WERI-Rb-1 (cell line): Measurements from ENCODE around the gene ARHGAP26.

Experiments
- DNase-seq: peaks from one replicate; pipeline ENCODE4 v3.0.0-alpha.2; 2020
- H3K27ac ChIP-seq: fragments of 250-450 bp; sonication (Bioruptor Pico); 2 replicates; pipeline ENCODE4 v1.5.1; 2020; ENCODE audit warnings: mild to moderate bottlenecking, moderate library complexity
- H3K27me3 ChIP-seq: fragments of 250-450 bp; sonication (Bioruptor Pico); 2 replicates; pipeline ENCODE4 v1.5.1; 2021; ENCODE audit warnings: mild to moderate bottlenecking, low read depth, moderate library complexity; ENCODE audit not compliant: insufficient read depth, severe bottlenecking
- H3K36me3 ChIP-seq: fragments of 250-450 bp; sonication (Bioruptor Pico); 2 replicates; pipeline ENCODE4 v1.5.1; 2020; ENCODE audit warnings: mild to moderate bottlenecking, moderate library complexity
- H3K4me3 ChIP-seq: 2 replicates; pipeline ENCODE4 v1.5.1; 2011; ENCODE audit warnings: low read depth, mild to moderate bottlenecking, control low read depth, low read length
- H3K9me3 ChIP-seq: fragments of 250-450 bp; sonication (Bioruptor Pico); 2 replicates; pipeline ENCODE4 v1.5.1; 2021; ENCODE audit warnings: mild to moderate bottlenecking, moderate library complexity; ENCODE audit not compliant: severe bottlenecking
- TF ChIP-seq, protein P1 (sequence below): IDR thresholded peaks from 2 replicates; pipeline ENCODE4 v1.5.1; 2011; ENCODE audit warnings: low read depth, mild to moderate bottlenecking, control low read depth, inconsistent platforms, low read length

The ARHGAP26 gene

GRCh38 chr5:143168921-143169810 lies 399.0 kb downstream of the ARHGAP26 start:
- Histone ChIP-seq H3K27ac (no peak overlapping the region), H3K4me3 (no peak overlapping the region), H3K36me3 (no peaks in the 10 kb centered on the region), H3K9me3 (no peaks in the 10 kb centered on the region), H3K27me3 (no peaks in the 10 kb centered on the region)
- TF ChIP-seq, protein P1, sequence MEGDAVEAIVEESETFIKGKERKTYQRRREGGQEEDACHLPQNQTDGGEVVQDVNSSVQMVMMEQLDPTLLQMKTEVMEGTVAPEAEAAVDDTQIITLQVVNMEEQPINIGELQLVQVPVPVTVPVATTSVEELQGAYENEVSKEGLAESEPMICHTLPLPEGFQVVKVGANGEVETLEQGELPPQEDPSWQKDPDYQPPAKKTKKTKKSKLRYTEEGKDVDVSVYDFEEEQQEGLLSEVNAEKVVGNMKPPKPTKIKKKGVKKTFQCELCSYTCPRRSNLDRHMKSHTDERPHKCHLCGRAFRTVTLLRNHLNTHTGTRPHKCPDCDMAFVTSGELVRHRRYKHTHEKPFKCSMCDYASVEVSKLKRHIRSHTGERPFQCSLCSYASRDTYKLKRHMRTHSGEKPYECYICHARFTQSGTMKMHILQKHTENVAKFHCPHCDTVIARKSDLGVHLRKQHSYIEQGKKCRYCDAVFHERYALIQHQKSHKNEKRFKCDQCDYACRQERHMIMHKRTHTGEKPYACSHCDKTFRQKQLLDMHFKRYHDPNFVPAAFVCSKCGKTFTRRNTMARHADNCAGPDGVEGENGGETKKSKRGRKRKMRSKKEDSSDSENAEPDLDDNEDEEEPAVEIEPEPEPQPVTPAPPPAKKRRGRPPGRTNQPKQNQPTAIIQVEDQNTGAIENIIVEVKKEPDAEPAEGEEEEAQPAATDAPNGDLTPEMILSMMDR: no peak
- no peak for DNase-seq

DNA sequence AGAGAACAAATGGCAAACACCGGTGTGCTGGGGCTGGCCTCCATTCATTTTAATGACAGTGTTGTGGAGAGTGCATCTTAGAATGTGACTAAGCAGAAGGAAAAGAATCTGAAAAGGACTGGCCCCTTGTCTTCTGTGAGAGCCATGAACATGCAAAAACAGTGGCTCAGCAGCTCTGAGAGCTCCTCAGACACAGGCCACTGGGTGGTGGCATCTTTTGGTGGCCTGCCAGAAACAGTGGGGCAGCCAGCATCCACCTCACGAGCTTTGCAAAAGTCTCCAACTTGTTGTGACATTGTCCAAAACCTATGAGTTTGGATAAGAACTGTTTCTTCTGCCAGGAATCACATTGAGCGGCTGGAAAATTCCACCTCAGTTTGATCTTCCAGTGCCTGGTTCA lies 399.9 kb downstream of the ARHGAP26 start:
- no peak for DNase-seq
- Histone ChIP-seq H3K9me3 (no peaks in the 10 kb centered on the region), H3K4me3 (no peak overlapping the region), H3K27me3 (no peaks in the 10 kb centered on the region), H3K36me3 (no peaks in the 10 kb centered on the region), H3K27ac (no peak overlapping the region)
- TF ChIP-seq, protein P1: no peak

- H3K27me3 ChIP-seq: no peaks in the 10 kb centered on the region
- TF ChIP-seq, protein P1: no peak
- no peak overlapping the region for H3K4me3 ChIP-seq
- no peaks in the 10 kb centered on the region for H3K36me3 ChIP-seq
- no peak for DNase-seq
- no peaks in the 10 kb centered on the region for H3K9me3 ChIP-seq
- H3K27ac ChIP-seq: no peak overlapping the region
These were observed 400.8 kb downstream of the ARHGAP26 start for GRCh38 chr5:143170977-143171376.

DNA sequence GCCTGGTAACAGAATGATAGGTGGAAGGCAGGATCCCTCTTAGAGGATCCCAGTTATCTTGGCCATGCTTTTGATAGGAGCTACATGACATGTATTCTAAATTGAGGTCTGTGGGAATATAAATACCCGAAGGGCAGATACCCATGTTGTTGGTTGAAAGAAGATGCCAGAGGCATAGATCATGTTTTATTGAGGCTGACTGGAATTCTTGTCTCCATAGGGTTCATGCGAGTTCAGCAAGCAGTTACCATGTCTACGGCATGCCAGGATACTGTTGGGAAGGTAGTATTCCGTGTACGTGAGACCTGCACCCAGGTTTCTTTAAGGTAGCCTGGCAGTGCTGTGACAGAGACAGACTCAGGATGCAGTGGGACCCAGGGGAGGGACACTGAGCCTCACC lies 402.6 kb downstream of the ARHGAP26 start:
- no peaks in the 10 kb centered on the region for H3K27me3 ChIP-seq
- no peak overlapping the region for H3K4me3 ChIP-seq
- H3K27ac ChIP-seq: no peak overlapping the region
- DNase-seq: no peak
- no peaks in the 10 kb centered on the region for H3K9me3 ChIP-seq
- H3K36me3 ChIP-seq: no peaks in the 10 kb centered on the region
- TF ChIP-seq, protein P1: no peak

- H3K27me3 ChIP-seq: no peaks in the 10 kb centered on the region
- TF ChIP-seq, protein P1: no peak
- no peak overlapping the region for H3K27ac ChIP-seq
- no peaks in the 10 kb centered on the region for H3K9me3 ChIP-seq
- no peak overlapping the region for H3K4me3 ChIP-seq
- no peaks in the 10 kb centered on the region for H3K36me3 ChIP-seq
- DNase-seq: no peak
These were observed 403.1 kb downstream of the ARHGAP26 start for GRCh38 chr5:143173139-143173889.
